T-helper 1 cell treated with Interleukin-12 subunit alpha and Interleukin-12 subunit beta and Interleukin-4 antibody, amounts not matched to agents 30 μg/mL and 1 μg/mL, for 36 hours (primary cell): ENCODE measurements around the gene CPA4.

Experiments used
- H3K27ac Mint-ChIP-seq: one replicate; pipeline ENCODE4 v1.8.0; 2021; ENCODE audit warnings: mild to moderate bottlenecking, mixed read lengths
- H3K27me3 Mint-ChIP-seq: one replicate; pipeline ENCODE4 v1.8.0; 2021; ENCODE audit warnings: low read depth, mixed read lengths
- H3K36me3 Mint-ChIP-seq: one replicate; pipeline ENCODE4 v1.8.0; 2021; ENCODE audit warnings: low read depth, mixed read lengths
- H3K4me1 Mint-ChIP-seq: one replicate; pipeline ENCODE4 v1.8.0; 2021; ENCODE audit warnings: low read depth, mixed read lengths
- H3K4me3 Mint-ChIP-seq: one replicate; pipeline ENCODE4 v1.8.0; 2021; ENCODE audit warnings: mild to moderate bottlenecking, moderate library complexity, mixed read lengths
- H3K9me3 Mint-ChIP-seq: one replicate; pipeline ENCODE4 v1.8.0; 2021; ENCODE audit warnings: mixed read lengths

Gene CPA4

DNA sequence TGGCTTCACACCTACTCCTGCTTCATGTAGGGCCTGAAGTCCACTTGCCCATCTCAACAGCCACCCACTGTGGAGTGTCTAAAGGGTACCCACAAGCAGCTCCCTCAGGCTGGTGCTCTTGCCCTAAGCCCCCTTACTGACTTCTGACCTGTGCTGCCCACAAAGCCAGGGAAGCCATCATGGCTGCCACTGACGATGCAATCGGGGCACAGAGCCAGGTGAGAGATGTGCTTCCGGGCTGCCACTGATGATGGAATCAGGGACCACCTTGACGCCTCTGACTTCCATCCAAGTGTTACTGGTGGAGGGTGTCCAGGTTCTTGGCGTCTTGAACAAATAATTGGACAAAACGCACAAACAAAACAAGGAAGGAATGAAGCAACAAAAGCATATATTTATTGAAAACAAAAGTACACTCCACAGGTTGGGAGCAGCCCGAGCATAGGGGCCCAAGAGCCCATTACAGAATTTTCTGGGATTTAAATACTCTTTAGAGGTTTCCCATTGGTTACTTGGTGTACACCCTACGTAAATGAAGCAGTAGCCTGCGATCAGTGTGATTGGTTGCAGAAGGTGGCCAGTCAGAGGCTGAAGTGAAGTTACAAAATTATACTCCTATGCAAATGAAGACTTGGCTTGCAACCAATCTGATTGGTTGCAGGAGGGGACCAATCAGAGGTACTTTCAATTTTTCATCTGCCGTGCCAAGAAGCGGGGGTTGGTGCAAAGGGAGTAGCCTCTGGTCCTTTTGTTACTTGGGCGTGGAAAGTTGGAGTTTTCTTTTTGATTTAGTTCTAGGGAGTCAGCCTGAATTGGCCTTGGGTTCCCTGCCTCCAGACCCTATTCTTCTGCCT is 21.8 kb upstream of the CPA4 start:
- no peaks in the 10 kb centered on the region for H3K9me3 Mint-ChIP-seq
- H3K4me1 Mint-ChIP-seq: peaks cover 8% of the 10 kb centered on the region
- no peak overlapping the region for H3K4me3 Mint-ChIP-seq
- H3K36me3 Mint-ChIP-seq: no peaks in the 10 kb centered on the region
- H3K27ac Mint-ChIP-seq: no peak overlapping the region
- H3K27me3 Mint-ChIP-seq: no peaks in the 10 kb centered on the region

GRCh38 chr7:130272381-130273080 is 20.4 kb upstream of the CPA4 start:
- H3K27ac Mint-ChIP-seq: no peak overlapping the region
- H3K4me1 Mint-ChIP-seq: peaks cover 12% of the 10 kb centered on the region

DNA sequence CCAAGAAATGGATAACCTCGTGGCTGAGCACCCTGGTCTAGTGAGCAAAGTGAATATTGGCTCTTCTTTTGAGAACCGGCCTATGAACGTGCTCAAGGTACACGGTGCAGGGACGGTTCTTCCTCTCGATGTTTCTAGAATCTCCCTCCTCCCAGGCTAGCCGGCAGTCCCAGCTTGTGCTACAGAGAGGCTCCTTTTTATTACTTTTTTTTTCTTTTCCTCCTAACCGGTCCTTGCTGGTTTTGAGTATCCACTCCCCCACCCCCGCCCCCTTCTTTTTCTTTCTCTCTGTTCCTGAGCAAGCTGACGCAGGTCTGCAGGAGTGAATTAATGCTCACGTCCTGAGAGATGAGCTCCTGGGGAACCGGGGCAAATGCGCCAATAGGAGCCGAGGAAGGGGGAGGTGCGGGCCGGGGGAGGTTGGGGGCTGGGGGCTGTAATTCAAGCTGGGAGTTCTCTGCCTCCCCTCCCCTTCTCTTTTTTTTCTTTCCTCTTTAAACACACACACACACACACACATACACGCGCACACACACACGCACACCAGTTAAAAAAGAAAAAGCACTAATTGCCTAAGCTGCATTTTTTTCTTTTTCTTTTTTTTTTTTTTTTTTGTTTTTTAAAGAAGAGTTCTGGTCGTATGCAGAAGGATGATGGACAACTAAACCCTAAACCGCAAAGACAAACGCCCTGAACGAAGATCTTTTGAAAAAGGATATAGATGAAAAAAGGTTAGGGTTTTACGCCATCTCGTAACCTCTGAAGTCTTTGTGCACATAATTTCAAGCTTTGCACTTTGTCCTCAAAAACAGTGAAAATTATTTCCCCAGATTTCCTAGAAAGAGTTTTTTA is 19.7 kb upstream of the CPA4 start:
- Mint-ChIP-seq H3K4me1 (peaks cover 13% of the 10 kb centered on the region), H3K27ac (no peak overlapping the region), H3K36me3 (no peaks in the 10 kb centered on the region), H3K4me3 (peak overlapping the region; percentile 37), H3K27me3 (no peaks in the 10 kb centered on the region), H3K9me3 (no peaks in the 10 kb centered on the region)

More at GRCh38 chr7:130272381-130273080, 20.4 kb upstream of the CPA4 start:
- Mint-ChIP-seq H3K27me3 (no peaks in the 10 kb centered on the region), H3K4me3 (peak overlapping the region; percentile 37), H3K9me3 (no peaks in the 10 kb centered on the region), H3K36me3 (no peaks in the 10 kb centered on the region)

GRCh38 chr7:130273933-130274255 is 19.1 kb upstream of the CPA4 start:
- no peaks in the 10 kb centered on the region for H3K9me3 Mint-ChIP-seq
- no peak overlapping the region for H3K4me3 Mint-ChIP-seq
- H3K27me3 Mint-ChIP-seq: no peaks in the 10 kb centered on the region
- H3K27ac Mint-ChIP-seq: no peak overlapping the region
- no peaks in the 10 kb centered on the region for H3K36me3 Mint-ChIP-seq
- peaks cover 13% of the 10 kb centered on the region for H3K4me1 Mint-ChIP-seq

GRCh38 chr7:130274296-130274695 is 18.7 kb upstream of the CPA4 start:
- H3K27me3 Mint-ChIP-seq: no peaks in the 10 kb centered on the region
- H3K27ac Mint-ChIP-seq: no peak overlapping the region
- no peaks in the 10 kb centered on the region for H3K9me3 Mint-ChIP-seq
- no peak overlapping the region for H3K4me3 Mint-ChIP-seq
- no peaks in the 10 kb centered on the region for H3K36me3 Mint-ChIP-seq
- H3K4me1 Mint-ChIP-seq: peaks cover 13% of the 10 kb centered on the region

DNA sequence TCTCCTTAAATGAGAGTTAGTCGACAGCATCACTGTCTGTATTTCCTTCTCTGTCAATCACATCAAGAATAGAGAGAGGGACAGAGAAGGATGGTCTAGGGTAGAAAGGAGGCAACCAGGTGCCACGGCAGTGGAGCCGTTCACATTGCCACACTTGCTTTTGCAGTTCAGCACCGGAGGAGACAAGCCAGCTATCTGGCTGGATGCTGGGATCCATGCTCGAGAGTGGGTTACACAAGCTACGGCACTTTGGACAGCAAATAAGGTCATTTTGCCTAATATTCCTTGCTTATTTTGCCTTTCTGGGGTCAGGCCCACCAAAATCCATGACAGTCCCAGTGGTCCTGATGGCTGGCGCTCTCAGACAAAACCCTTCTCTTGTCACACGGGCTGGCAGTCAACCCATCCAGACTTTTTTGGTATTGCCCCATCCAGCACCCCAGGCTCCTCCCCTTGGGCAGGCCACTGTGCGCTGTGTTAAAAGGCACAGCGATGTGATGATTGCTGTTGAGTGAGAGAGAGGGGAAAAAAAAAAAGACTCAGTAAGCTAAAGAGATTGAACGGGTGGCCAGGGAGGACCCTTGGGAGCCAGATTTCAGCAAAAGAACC is 17.9 kb upstream of the CPA4 start:
- H3K4me3 Mint-ChIP-seq: no peak overlapping the region
- H3K27me3 Mint-ChIP-seq: no peaks in the 10 kb centered on the region
- no peaks in the 10 kb centered on the region for H3K9me3 Mint-ChIP-seq
- H3K27ac Mint-ChIP-seq: no peak overlapping the region
- peaks cover 13% of the 10 kb centered on the region for H3K4me1 Mint-ChIP-seq
- no peaks in the 10 kb centered on the region for H3K36me3 Mint-ChIP-seq

DNA sequence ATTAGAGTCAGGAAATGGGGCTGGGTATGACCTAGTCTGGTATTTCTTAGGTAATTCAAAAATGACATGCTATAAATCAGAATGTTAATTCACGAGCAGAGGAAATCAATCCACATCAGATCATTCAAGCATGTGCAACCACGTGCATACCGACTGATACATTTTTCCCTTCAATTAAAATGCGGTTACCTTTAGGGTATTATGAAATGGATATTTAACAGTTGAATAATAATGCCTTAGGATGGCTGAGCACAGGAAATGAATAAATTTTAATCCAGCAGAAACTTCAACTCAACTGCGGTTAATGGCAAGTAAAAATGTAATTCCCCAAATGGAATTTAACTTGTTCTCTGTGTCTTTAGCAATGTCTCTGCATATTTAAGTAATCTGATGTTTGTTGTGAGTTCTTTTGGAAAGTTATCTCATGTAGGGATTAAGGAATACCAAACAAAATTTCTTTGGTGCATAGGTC is 17.1 kb upstream of the CPA4 start:
- no peaks in the 10 kb centered on the region for H3K27me3 Mint-ChIP-seq
- no peak overlapping the region for H3K4me3 Mint-ChIP-seq
- H3K4me1 Mint-ChIP-seq: peaks cover 13% of the 10 kb centered on the region
- H3K27ac Mint-ChIP-seq: no peak overlapping the region
- H3K36me3 Mint-ChIP-seq: no peaks in the 10 kb centered on the region
- no peaks in the 10 kb centered on the region for H3K9me3 Mint-ChIP-seq

DNA sequence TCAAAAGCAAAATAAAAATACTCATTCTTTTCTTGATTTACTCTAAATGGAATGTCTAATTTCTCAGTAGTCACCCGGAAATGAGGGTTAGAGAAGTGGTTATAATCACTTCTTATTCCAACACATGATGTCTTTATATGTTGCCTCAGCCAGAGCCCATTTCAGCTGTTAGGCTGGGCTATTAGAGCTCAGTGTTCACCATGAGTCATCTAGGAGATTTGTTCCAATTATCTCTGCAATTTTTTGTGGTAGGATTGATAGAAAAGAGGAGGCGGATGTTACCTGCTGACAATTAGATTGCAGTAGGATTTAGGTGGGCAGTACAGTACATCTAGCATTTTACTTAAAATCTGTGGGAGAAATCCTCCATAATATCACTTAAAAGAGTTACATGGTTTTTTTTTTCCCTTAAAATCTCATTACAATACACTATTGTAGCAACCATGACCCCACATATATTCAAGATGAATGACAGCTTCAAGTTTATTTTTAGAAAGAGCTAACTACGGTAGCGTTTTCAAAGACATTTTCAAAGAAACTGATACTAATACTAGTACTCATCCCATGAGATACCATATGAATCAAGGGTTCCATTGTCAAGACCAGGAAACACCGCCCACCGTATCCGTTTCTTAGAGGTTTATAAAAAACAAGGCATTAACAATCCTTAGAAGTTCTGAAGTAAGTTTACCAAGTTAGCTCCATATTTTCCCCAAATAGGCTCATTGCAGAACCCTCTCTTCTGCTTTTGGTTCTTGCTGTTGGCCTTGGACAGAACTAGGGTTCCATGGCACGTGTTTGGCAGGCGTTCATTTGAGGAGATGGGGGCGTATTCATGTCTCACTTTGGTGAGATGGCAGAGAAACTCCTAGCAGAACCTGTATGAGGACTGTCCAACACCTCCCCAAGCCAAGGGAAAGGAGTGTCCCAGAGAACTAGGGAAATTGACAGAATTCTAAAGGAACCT is 15.9 kb upstream of the CPA4 start:
- no peaks in the 10 kb centered on the region for H3K27me3 Mint-ChIP-seq
- H3K4me1 Mint-ChIP-seq: peaks cover 13% of the 10 kb centered on the region
- H3K9me3 Mint-ChIP-seq: no peaks in the 10 kb centered on the region
- H3K4me3 Mint-ChIP-seq: no peak overlapping the region
- H3K27ac Mint-ChIP-seq: no peak overlapping the region
- no peaks in the 10 kb centered on the region for H3K36me3 Mint-ChIP-seq

DNA sequence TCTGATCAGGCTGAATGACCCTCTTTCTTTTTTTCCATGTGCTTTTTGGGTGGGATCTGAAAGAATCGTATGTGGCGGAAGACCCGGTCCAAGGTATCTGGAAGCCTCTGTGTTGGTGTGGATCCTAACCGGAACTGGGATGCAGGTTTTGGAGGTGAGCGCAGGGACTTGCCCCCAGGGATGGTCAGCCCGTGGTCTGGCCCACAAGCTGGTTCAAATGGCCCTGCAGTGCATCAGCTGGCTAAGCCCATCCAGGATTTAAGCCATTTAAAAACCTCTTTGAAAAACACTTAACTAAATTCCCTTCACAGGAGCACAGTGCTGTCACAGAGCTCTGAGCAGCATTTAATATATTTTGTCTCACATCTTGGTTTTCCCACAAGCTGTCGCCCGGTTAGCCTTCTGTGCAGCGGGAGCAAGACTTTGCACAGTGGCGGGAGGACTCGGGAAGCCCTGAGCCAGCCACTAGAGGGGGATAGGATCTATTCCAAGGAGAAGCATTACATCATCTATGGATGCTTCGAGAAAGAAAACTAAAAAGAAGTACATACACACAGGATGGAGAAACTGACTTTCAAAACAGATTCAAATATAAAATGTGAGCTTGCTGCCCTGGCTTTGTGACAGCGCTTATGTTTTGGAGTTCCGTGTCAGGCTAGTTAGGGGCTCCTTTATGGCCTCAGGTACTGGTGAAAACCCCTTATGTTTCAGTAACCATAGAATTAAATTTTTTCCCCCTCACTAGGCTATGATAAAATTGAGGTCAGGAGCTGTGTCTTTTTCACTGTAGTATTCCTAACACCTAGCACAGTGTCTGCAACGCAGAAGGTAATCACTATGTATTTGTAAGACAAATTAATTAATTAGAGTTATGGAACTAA is 15.0 kb upstream of the CPA4 start:
- no peaks in the 10 kb centered on the region for H3K36me3 Mint-ChIP-seq
- H3K9me3 Mint-ChIP-seq: no peaks in the 10 kb centered on the region
- H3K27me3 Mint-ChIP-seq: no peaks in the 10 kb centered on the region
- no peak overlapping the region for H3K4me3 Mint-ChIP-seq
- H3K4me1 Mint-ChIP-seq: peaks cover 13% of the 10 kb centered on the region
- H3K27ac Mint-ChIP-seq: no peak overlapping the region

GRCh38 chr7:130278860-130279259 is 14.1 kb upstream of the CPA4 start:
- Mint-ChIP-seq H3K4me3 (no peak overlapping the region), H3K36me3 (no peaks in the 10 kb centered on the region), H3K27ac (no peak overlapping the region)

GRCh38 chr7:130279286-130279685 is 13.7 kb upstream of the CPA4 start:
- Mint-ChIP-seq H3K4me1 (peaks cover 8% of the 10 kb centered on the region), H3K27me3 (no peaks in the 10 kb centered on the region), H3K9me3 (peaks cover 4% of the 10 kb centered on the region), H3K36me3 (no peaks in the 10 kb centered on the region), H3K27ac (no peak overlapping the region), H3K4me3 (no peak overlapping the region)

More at GRCh38 chr7:130278860-130279259, 14.1 kb upstream of the CPA4 start:
- Mint-ChIP-seq H3K4me1 (peaks cover 8% of the 10 kb centered on the region), H3K9me3 (peaks cover 4% of the 10 kb centered on the region), H3K27me3 (no peaks in the 10 kb centered on the region)

DNA sequence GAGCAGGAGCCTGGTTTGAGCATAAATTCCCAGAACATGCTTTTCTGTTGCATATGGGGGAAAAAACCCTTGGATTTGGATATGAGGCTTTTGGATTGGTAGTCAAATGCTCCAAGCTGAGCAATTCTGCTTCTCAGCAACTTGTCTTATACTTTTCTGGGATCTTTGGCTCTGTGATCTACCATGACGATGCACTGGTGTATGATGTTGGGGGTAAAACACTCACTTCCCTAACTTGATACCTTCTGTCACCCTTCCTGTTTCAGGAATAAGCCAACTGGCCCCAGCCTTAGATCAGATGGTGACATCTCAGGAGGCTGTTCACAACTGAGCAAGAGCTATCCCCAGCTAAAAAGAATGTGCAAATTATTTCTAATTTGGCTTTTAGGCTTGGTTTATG is 13.1 kb upstream of the CPA4 start:
- peaks cover 4% of the 10 kb centered on the region for H3K9me3 Mint-ChIP-seq
- no peak overlapping the region for H3K27ac Mint-ChIP-seq
- no peaks in the 10 kb centered on the region for H3K36me3 Mint-ChIP-seq
- H3K4me1 Mint-ChIP-seq: peaks cover 8% of the 10 kb centered on the region
- no peak overlapping the region for H3K4me3 Mint-ChIP-seq
- H3K27me3 Mint-ChIP-seq: no peaks in the 10 kb centered on the region

DNA sequence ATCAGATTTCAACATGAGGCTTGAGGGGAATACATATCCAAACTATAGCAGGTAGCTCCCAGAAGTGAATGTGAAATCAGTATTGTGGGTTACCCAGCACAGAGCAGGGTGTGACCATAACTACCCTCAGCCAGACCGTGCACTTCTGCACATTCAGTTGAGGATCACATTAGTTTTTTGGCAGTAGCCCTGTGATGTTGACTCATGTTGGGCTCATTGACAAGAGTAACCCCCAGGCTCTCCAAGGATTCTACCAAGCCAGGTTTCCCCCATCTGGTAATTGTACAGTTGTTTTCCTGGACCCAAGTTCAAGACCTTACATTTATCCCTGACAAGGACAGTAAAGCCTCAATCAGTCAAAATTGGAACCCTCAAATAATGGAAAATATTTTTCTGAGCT is 11.7 kb upstream of the CPA4 start:
- Mint-ChIP-seq H3K27me3 (no peaks in the 10 kb centered on the region), H3K9me3 (peaks cover 4% of the 10 kb centered on the region)

More for the DNA sequence above, 11.7 kb upstream of the CPA4 start:
- H3K36me3 Mint-ChIP-seq: no peaks in the 10 kb centered on the region
- no peak overlapping the region for H3K27ac Mint-ChIP-seq
- H3K4me3 Mint-ChIP-seq: no peak overlapping the region
- H3K4me1 Mint-ChIP-seq: peaks cover 8% of the 10 kb centered on the region
